ENCODE data around the gene AURKAIP1.
"Not testable (repeated sequence)": the region's sequence is repeated elsewhere in the genome, so short reads cannot be mapped to it uniquely, and the experiment has no call there.

Gene AURKAIP1

DNA sequence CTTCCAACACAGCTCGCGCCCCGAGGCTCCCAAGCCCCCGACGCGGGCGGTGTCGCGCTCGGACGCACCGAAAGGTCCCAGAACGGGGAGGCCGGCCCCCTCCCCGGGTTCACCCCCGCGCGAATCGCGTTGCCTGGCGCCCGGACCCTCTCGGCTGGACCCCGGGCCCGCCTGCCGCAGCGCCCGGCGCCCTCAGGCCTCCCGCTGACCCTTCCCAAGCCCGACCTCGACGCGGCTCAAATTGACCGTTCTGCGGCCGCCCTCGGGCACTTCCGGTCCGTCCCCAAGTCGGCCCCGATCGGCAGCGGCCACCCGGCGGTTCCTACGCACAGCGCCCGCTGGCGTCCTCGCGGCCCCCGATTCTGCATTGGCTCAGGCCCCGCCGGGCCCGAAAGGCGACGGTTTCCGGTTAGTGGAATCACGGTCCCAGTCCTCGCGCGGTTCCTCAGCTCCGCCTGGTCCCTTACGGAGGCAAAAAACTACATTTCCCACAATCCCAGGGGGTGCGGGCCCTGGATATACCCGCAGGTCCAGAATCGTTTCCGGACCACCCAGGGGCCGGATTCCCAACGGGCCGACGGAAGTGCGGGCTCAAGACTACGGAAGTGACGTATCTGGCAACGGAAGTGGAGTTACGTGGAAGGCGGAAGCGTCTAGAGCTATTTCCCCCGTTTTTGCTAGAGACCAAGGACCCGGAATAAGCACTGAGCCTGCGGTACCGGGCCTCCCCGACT, at the start of gene AURKAIP1:
TSS of gene AURKAIP1 (minus strand) at position 279 of the 734 bp plus-strand sequence. CDS start 451 bp downstream, outside the sequence.
- peak; percentile 93 to 96 for DNase-seq

DNA sequence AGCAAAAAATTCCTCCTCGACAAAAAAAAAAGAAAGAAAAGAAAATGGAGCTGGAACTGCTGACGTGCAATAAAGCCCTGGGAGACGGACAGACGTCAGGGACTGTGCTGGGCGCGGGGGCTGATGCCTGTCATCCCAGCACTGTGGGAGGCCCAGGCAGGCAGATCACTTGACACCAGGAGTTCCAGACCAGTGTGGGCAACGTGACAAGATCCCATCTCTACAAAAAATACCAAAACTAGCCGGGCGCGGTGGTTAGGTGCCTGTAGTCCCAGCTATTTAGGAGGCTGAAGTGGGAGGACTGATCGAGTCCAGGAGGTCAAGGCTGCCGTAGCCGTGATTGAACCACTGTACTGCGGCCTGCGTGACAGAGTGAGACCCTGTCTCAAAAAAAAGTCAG, 49.7 kb upstream of the AURKAIP1 start:
- no peak for DNase-seq

GRCh38 chr1:1423245-1423597, 48.2 kb upstream of the AURKAIP1 start:
- no peak for DNase-seq

DNA sequence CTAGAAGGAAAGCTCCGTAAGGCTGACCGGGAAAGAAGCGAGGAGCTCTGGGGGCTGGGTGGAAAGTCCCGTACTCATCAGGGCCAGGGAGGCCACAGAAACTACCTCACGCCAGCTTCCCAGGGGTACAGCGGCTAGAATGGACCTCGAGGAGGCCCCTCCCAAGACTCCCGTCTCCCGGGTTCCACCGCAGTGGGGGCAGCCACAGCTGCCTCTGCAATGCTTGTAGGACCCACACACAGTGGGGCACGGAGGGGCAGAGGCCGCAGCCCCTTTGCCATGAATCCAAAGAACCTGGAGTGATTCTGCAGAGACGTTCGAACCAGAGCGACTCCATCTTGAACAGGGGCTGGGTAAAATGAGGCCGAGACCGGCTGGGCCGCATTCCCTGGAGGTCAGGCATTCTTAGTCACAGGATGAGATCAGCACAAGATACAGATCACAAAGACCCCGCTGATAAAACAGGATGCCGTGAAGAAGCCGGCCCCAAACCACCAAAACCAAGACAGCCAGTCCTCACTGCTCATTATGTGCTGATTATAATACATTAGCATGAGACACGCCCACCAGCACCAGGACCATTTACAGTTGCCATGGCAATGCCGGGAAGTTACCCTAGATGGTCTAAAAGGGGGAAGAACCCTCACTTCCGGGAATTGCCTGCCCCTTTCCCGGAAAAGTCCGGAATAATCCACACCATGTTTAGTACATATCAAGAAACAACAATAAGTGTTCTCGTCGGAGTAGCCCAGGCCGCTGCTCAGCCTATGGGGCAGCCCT, 47.6 kb upstream of the AURKAIP1 start:
- DNase-seq = no peak

DNA sequence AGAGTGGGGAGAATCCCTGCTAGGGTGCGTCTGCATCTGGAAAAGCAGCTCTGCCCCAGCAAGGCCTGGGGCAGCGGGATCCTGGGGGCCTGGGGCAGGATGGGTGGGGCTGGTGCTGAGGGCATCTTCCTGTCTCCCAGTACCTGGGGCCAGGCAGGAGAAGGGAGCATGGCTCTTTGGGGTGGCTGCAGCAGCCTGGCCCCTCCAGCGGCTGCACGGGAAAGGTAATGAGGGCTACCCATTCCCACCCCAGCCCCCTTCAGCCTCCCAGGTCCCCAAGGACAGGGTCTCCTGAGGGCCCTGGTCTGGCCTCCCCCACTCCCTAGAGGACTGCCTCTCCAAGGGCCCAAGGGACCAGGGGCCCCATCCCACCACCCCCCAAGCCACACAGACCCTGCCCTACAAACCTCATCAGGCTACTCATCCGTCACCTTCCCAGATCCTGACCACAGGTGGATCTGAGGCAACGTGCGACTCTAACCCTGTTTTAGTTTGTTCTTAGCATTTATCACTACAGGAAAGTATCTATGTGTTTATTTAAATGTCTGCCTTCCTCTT, 47.0 kb upstream of the AURKAIP1 start:
- no peak for DNase-seq

DNA sequence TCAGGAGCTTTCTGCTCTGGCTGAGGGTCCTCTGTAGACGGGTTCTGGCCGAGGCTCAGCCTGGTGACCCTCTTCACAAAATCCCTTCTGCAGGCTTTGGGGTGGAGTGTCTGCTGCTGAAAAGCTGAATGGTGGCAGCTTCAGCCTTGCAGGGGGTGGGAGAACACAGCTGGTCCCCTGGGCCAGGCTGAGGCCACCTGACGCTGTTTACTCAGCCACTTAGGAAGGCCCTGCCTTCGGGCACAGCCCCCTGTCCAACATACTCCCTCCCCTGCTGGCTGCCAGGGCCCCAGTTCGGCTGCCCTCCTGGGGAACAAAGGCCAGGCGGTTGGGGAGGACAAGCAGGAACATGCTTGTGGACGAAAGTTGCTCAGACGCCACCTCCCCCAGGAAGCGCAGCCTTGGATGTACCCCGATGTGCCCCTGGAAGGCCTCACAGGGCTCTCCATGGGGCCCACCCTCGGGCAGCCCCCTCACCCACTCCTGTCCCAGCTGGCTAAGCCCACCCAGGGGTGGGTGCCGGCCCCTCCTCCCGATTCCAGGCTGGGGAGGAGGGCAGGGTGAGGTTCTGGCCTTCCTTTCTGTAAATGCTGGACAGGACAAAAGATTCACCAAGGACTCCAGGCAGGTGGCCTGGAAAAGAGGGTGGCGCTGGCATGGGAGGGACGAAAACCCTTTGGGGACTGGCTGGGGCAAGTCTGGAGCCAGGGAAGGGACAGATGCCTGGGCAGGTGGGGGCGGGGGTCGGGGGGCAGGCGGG, 46.3 kb upstream of the AURKAIP1 start, which contains the start of gene ANKRD65:
TSS of gene ANKRD65 (minus strand) at position 130 of the 760 bp plus-strand sequence. CDS start 271 bp downstream, outside the sequence.
- DNase-seq = no peak

- DNase-seq = no peak
Measured at GRCh38 chr1:1420654-1421141, 45.7 kb upstream of the AURKAIP1 start.

GRCh38 chr1:1419813-1420653, 45.0 kb upstream of the AURKAIP1 start:
- no peak for DNase-seq

- no peak for DNase-seq
Measured at GRCh38 chr1:1419363-1419812, 44.4 kb upstream of the AURKAIP1 start.

DNA sequence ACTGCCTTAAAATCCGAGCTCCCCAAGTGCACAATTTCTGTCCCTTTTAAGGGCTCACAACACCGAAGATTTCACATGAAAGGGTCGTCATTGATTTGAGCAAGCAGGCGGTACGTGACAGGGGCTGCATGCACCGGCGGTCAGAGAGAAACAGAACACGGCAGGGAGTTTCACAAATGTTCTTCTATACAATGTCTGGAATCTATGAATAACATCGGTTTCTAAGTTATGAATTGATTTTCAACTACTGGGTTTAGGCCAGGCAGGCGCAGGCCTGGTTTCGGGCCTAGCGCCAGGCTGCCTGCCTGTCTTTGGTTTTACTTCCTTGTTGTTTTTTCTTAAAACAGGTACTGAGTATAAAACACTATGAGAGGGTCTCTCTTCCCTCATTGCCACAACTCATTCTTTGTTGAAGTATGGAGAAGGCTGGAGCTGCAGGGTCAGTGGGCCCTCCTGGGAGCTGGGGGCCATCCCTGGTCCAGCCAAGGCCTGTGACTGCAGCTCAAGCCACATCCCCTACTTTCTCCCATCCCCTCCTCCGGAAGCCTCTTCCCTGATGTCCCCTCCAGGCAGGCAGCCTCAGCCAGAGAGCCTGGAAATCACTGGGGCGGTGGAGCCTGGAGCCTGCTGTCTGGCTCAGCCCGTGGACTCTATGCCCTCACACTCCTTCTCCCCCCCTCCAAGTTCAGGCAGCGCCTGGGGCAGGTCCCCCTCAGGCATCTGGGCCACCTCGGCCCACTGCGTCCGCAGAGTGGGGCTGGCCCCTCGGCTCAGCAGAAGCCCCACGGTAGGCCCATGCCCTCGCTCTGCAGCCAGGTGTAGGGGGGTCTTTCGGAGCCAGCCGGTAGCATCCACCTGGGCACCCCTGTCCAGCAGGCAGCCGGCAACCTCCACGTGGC, 43.7 kb upstream of the AURKAIP1 start:
- no peak for DNase-seq

GRCh38 chr1:1417825-1418463, 42.9 kb upstream of the AURKAIP1 start:
- not testable (repeated sequence) for DNase-seq

DNA sequence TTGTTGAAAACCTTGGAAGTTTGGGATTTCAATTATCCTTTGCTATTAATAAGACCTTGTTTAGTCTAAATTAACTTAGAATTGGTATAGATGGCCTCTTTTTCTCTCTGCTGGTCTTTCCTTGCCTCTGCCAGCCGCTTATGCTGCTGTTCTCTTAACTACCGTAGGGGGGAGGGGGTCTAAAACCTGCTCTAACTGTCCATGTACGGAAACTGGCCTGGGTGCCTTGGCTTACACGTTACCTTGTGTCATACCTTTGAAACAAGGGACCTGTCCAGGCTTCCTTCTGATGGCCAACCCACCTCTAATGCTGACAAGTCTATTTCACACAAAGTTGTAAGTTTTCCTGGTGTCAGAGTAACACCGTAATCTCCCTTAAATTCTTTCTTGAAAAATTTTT, 42.4 kb upstream of the AURKAIP1 start:
- DNase-seq = not testable (repeated sequence)

DNA sequence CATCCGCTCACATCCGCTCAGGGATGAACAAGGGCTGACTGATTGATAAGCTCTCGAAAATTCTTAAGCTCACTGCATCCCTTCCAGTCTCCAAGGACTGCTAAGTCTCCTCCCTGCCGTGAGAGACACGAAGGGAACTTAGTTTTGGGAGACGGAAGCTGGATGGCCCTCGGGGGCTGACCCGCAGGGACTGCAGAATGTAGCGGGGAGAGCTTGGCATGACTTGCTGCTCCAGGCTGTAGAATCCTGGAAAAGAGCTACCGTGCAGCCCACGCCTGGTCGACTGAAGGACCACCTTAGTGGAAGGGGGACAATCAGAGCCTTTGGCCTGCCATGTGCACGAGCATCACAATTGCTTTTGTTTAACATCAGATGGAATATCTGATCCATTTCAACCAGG, 40.7 kb upstream of the AURKAIP1 start:
- DNase-seq = no peak

- DNase-seq = not testable (repeated sequence)
Measured at GRCh38 chr1:1412311-1412902, 37.4 kb upstream of the AURKAIP1 start.

DNA sequence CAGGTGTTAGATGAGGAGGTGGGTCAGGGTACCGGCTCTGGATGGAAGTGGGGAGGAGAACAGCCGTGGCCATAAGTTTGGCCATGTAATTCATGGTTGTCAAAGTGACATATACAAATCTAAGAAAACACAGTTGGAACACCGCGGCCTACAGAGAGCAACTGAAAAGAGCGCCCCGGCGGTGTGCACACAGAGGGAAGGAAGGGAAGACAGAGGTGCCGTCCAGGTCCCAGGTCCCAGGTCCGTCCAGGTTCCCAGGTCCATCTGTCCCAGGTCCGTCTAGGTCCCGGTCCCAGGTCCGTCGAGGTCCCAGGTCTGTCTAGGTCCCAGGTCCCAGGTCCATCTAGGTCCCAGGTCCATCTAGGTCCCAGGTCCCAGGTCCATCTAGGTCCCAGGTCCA, 36.6 kb upstream of the AURKAIP1 start:
- no peak for DNase-seq

DNA sequence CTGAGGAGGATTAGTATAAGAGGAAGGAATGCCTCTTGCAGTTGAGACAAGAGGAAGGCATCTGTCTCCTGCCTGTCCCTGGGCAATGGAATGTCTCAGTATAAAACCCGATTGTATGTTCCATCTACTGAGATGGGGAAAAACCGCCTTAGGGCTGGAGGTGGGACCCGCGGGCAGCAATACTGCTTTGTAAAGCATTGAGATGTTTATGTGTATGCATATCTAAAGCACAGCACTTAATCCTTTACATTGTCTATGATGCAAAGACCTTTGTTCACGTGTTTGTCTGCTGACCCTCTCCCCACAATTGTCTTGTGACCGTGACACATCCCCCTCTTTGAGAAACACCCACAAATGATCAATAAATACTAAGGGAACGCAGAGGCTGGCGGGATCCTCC, 35.2 kb upstream of the AURKAIP1 start:
- DNase-seq = not testable (repeated sequence)

- peak in 1 of 2 donors; percentile 30 for DNase-seq
Measured at GRCh38 chr1:1407636-1408318, 32.8 kb upstream of the AURKAIP1 start.

GRCh38 chr1:1406821-1407635, 32.0 kb upstream of the AURKAIP1 start, which contains the start of gene MRPL20:
TSS of gene MRPL20 (minus strand) at chr1:1407293. CDS start at chr1:1407217, 76 bp downstream.
- DNase-seq = peak; percentile 92 to 95
